ENCODE data around the gene GPN1.

- TF ChIP-seq TARDBP (IDR thresholded peaks at IDR 0.05) (no peak), ZNF384 (IDR thresholded peaks at IDR 0.05) (no peak), FOXM1 (IDR thresholded peaks at IDR 0.05; ENCODE audit: borderline replicate concordance) (no peak), SP1 (IDR thresholded peaks at IDR 0.05) (no peak), SUZ12 (IDR thresholded peaks at IDR 0.05) (no peak), L3MBTL2 (conservative IDR thresholded peaks at IDR 0.05) (peak; percentile 88), NFRKB (IDR thresholded peaks at IDR 0.05) (no peak), FOXA1 (IDR thresholded peaks at IDR 0.05) (no peak), HDGF (IDR thresholded peaks at IDR 0.05; ENCODE audit: borderline replicate concordance) (no peak), LEF1 (IDR thresholded peaks at IDR 0.05; ENCODE audit: borderline replicate concordance) (no peak), BHLHE40 (IDR thresholded peaks at IDR 0.05; ENCODE audit: borderline replicate concordance) (no peak)
Observed at GRCh38 chr2:27582695-27583389, 46.0 kb upstream of the GPN1 start, which contains the start of gene ZNF512.
